ENCODE measurements around the gene PCID2. TPM values are rescaled to one million over a fixed set of nuclear protein-coding genes. Genes with fewer than 3 reads are reported as not detected.

Gene PCID2
- total and polyA plus RNA-seq, 2 of the 13 experiments (the other 11 are each of a cell fraction or from before 2014, with no cell fraction given) = 65.0 to 111 TPM

DNA sequence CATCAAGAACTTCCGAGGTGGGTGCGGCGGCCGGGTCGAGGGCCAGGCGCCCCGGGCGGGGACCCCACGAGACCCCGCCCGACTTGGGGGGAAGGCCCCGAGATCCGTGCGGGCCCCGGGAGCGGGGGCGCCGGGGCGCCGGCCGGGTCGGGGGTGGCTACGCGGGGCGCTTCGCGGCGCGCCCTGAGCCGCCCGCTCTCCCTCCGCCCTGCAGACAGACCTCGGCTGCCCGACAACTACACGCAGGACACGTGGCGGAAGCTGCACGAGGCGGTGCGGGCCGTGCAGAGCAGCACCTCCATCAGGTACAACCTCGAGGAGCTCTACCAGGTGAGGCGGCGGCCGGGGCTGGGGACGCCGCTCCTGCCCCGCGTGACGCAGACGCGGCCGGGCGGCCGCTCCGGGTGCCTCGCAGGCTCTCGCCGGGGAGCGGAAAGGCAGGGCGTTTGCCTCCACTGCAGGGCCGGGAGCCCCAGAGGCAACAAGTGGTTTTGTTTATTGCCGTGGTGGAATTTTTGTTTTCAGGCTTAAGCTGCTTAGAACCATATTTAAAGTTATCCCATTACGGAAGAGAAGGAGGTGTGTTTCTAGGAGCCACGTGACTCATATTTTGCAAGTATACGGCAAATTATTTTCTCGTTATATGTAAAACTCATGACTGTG, 1.4 kb upstream of the PCID2 start (continued):
- TF ChIP-seq ZNF547 (CRISPR knock-in tag; IDR thresholded peaks at IDR 0.05) (no peak), HOXA3 (CRISPR knock-in tag; IDR thresholded peaks at IDR 0.05) (peak; percentile 79), SIN3A (IDR thresholded peaks at IDR 0.05; ENCODE audit: borderline replicate concordance, low read depth, low read length) (peak; percentile 48; the same call in 1 of the 2 replicates), ZNF33B (CRISPR knock-in tag; IDR thresholded peaks at IDR 0.05) (no peak), EEA1 (CRISPR knock-in tag; IDR thresholded peaks at IDR 0.05; ENCODE audit: borderline replicate concordance) (peak; percentile 87; the same call in 1 of the 2 replicates), ZNF274 (CRISPR knock-in tag; IDR thresholded peaks at IDR 0.05) (peak; percentile 64; the same call in 1 of the 2 replicates), ZNF883 (CRISPR knock-in tag; IDR thresholded peaks at IDR 0.05; ENCODE audit: not compliant biosample characterization) (peak; percentile 86), ZNF766 (CRISPR knock-in tag; IDR thresholded peaks at IDR 0.05; ENCODE audit: borderline replicate concordance) (peak; percentile 83; the same call in 1 of the 2 replicates), BORCS8-MEF2B (CRISPR knock-in tag; IDR thresholded peaks at IDR 0.05) (peak; percentile 90), ZNF83 (CRISPR knock-in tag; IDR thresholded peaks at IDR 0.05; ENCODE audit: borderline replicate concordance) (no peak), ELF3 (CRISPR knock-in tag; IDR thresholded peaks at IDR 0.05) (no peak; the same call in 1 of the 2 replicates)
- TF ChIP-seq, protein P1, sequence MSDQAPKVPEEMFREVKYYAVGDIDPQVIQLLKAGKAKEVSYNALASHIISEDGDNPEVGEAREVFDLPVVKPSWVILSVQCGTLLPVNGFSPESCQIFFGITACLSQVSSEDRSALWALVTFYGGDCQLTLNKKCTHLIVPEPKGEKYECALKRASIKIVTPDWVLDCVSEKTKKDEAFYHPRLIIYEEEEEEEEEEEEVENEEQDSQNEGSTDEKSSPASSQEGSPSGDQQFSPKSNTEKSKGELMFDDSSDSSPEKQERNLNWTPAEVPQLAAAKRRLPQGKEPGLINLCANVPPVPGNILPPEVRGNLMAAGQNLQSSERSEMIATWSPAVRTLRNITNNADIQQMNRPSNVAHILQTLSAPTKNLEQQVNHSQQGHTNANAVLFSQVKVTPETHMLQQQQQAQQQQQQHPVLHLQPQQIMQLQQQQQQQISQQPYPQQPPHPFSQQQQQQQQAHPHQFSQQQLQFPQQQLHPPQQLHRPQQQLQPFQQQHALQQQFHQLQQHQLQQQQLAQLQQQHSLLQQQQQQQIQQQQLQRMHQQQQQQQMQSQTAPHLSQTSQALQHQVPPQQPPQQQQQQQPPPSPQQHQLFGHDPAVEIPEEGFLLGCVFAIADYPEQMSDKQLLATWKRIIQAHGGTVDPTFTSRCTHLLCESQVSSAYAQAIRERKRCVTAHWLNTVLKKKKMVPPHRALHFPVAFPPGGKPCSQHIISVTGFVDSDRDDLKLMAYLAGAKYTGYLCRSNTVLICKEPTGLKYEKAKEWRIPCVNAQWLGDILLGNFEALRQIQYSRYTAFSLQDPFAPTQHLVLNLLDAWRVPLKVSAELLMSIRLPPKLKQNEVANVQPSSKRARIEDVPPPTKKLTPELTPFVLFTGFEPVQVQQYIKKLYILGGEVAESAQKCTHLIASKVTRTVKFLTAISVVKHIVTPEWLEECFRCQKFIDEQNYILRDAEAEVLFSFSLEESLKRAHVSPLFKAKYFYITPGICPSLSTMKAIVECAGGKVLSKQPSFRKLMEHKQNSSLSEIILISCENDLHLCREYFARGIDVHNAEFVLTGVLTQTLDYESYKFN (CRISPR knock-in tag; conservative IDR thresholded peaks at IDR 0.05) = no peak
- TF ChIP-seq, protein P2, sequence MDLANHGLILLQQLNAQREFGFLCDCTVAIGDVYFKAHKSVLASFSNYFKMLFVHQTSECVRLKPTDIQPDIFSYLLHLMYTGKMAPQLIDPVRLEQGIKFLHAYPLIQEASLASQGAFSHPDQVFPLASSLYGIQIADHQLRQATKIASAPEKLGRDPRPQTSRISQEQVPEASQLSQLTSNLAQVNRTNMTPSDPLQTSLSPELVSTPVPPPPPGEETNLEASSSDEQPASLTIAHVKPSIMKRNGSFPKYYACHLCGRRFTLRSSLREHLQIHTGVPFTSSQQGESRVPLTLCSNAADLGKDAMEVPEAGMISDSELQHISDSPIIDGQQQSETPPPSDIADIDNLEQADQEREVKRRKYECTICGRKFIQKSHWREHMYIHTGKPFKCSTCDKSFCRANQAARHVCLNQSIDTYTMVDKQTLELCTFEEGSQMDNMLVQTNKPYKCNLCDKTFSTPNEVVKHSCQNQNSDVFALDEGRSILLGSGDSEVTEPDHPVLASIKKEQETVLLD (CRISPR knock-in tag; IDR thresholded peaks at IDR 0.05; ENCODE audit: low read depth) = peak; percentile 86; the same call in 1 of the 2 replicates
- TF ChIP-seq, protein P3, sequence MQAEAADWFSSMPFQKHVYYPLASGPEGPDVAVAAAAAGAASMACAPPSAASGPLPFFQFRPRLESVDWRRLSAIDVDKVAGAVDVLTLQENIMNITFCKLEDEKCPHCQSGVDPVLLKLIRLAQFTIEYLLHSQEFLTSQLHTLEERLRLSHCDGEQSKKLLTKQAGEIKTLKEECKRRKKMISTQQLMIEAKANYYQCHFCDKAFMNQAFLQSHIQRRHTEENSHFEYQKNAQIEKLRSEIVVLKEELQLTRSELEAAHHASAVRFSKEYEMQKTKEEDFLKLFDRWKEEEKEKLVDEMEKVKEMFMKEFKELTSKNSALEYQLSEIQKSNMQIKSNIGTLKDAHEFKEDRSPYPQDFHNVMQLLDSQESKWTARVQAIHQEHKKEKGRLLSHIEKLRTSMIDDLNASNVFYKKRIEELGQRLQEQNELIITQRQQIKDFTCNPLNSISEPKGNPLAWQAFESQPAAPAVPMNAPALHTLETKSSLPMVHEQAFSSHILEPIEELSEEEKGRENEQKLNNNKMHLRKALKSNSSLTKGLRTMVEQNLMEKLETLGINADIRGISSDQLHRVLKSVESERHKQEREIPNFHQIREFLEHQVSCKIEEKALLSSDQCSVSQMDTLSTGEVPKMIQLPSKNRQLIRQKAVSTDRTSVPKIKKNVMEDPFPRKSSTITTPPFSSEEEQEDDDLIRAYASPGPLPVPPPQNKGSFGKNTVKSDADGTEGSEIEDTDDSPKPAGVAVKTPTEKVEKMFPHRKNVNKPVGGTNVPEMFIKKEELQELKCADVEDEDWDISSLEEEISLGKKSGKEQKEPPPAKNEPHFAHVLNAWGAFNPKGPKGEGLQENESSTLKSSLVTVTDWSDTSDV (CRISPR knock-in tag; IDR thresholded peaks at IDR 0.05) = peak; percentile 75; the same call in 1 of the 2 replicates
- TF ChIP-seq, protein P4, sequence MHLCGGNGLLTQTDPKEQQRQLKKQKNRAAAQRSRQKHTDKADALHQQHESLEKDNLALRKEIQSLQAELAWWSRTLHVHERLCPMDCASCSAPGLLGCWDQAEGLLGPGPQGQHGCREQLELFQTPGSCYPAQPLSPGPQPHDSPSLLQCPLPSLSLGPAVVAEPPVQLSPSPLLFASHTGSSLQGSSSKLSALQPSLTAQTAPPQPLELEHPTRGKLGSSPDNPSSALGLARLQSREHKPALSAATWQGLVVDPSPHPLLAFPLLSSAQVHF (CRISPR knock-in tag; IDR thresholded peaks at IDR 0.05) = 0 out of 2 replicates have a peak, but pooled peaks have one; percentile 54
- TF ChIP-seq, protein P5, sequence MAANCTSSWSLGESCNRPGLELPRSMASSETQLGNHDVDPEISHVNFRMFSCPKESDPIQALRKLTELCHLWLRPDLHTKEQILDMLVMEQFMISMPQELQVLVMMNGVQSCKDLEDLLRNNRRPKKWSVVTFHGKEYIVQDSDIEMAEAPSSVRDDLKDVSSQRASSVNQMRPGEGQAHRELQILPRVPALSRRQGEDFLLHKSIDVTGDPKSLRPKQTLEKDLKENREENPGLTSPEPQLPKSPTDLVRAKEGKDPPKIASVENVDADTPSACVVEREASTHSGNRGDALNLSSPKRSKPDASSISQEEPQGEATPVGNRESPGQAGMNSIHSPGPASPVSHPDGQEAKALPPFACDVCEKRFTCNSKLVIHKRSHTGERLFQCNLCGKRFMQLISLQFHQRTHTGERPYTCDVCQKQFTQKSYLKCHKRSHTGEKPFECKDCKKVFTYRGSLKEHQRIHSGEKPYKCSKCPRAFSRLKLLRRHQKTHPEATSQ (CRISPR knock-in tag; IDR thresholded peaks at IDR 0.05; ENCODE audit: borderline replicate concordance) = 0 out of 2 replicates have a peak, but pooled peaks have one; percentile 53
- TF ChIP-seq, protein P6, sequence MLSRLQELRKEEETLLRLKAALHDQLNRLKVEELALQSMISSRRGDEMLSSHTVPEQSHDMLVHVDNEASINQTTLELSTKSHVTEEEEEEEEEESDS (CRISPR knock-in tag; IDR thresholded peaks at IDR 0.05; ENCODE audit: borderline replicate concordance) = 0 out of 2 replicates have a peak, but pooled peaks have one; percentile 40

Measured in HepG2 (cell line).